ENCODE results near the gene TTLL13. TPM values are rescaled to one million over a fixed set of nuclear protein-coding genes. Genes with fewer than 3 reads are reported as not detected.
A peak's percentile ranks its signal among the peaks of the same experiment; 100 is the strongest.

The TTLL13 gene
- total and polyA plus RNA-seq, 2 of the 8 experiments (the other 6 are each of a cell fraction or from before 2014, with no cell fraction given), result 0.03 TPM; not detected in 1

DNA sequence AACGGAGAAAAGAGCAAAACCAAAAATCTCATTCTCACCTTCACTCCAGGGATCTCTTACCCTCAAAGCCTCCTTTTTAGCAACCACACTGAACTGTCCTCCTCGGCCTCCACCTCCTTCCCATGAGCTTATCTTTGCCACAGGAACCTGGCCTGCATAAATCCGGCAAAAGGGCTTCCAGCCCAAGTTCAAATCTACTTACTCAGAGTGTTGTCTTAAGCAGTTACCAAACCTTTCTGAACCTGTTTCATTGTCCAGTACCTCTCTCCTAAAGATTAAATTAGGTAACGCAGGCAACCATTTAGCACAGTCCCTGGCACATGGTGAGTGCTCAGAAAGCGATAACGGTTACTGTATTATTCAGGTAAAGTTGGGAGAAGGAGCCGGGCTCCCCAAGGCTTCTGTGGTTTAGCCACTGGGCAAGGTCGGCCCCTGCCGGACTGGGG is 16.4 kb upstream of the TTLL13 start (continued):
- no peak for TF ChIP-seq SIRT6 (IDR thresholded peaks at IDR 0.05; ENCODE audit: low read length)
- no peak for TF ChIP-seq RNF2 (IDR thresholded peaks at IDR 0.05; ENCODE audit: borderline replicate concordance, low read depth, low read length, missing control alignments, poor library complexity, severe bottlenecking)
- no peak for TF ChIP-seq CREB1 (IDR thresholded peaks at IDR 0.05)
- TF ChIP-seq SIX5 (IDR thresholded peaks at IDR 0.05; ENCODE audit: low read depth, low read length), result no peak
- TF ChIP-seq KDM1A (IDR thresholded peaks at IDR 0.05; ENCODE audit: borderline replicate concordance, low read length), result no peak
- TF ChIP-seq SUZ12 (IDR thresholded peaks at IDR 0.05; ENCODE audit: low read length), result 0 out of 2 replicates have a peak, but pooled peaks have one; percentile 1
- TF ChIP-seq SP1 (IDR thresholded peaks at IDR 0.05; ENCODE audit: low read depth, low read length), result no peak
